ENCODE data around the gene HBD.

Gene HBD

GRCh38 chr11:5234381-5234834 lies at the start of gene HBD:
Gene HBD, minus strand, starts transcription at chr11:5234483. Its CDS starts 50 bp downstream, at chr11:5234433.
- no peak for TF ChIP-seq ZFX (IDR thresholded peaks at IDR 0.05; ENCODE audit: borderline replicate concordance)
- no peak for TF ChIP-seq CTCF (IDR thresholded peaks at IDR 0.05)
- no peak within 1 kb of the TSS for H3K27ac ChIP-seq

- TF ChIP-seq ZFX (IDR thresholded peaks at IDR 0.05; ENCODE audit: borderline replicate concordance) (no peak), CTCF (IDR thresholded peaks at IDR 0.05) (no peak)
- H3K27ac ChIP-seq, result no peak overlapping the region
Measured at GRCh38 chr11:5283882-5284281, 49.6 kb upstream of the HBD start.

- no peak overlapping the region for H3K27ac ChIP-seq
- TF ChIP-seq ZFX (IDR thresholded peaks at IDR 0.05; ENCODE audit: borderline replicate concordance), result no peak
- no peak for TF ChIP-seq CTCF (IDR thresholded peaks at IDR 0.05)
Measured at GRCh38 chr11:5283086-5283485, 48.8 kb upstream of the HBD start.

- H3K27ac ChIP-seq, result no peak overlapping the region
- no peak for TF ChIP-seq CTCF (IDR thresholded peaks at IDR 0.05)
- TF ChIP-seq ZFX (IDR thresholded peaks at IDR 0.05; ENCODE audit: borderline replicate concordance), result no peak
Measured at GRCh38 chr11:5282628-5283027, 48.3 kb upstream of the HBD start.

GRCh38 chr11:5281596-5281995 lies 47.3 kb upstream of the HBD start:
- TF ChIP-seq CTCF (IDR thresholded peaks at IDR 0.05) (no peak), ZFX (IDR thresholded peaks at IDR 0.05; ENCODE audit: borderline replicate concordance) (no peak)
- H3K27ac ChIP-seq, result no peak overlapping the region

- TF ChIP-seq ZFX (IDR thresholded peaks at IDR 0.05; ENCODE audit: borderline replicate concordance), result no peak
- TF ChIP-seq CTCF (IDR thresholded peaks at IDR 0.05), result no peak
- H3K27ac ChIP-seq, result no peak overlapping the region
Measured at GRCh38 chr11:5280582-5281102, 46.4 kb upstream of the HBD start.

- no peak overlapping the region for H3K27ac ChIP-seq
- TF ChIP-seq ZFX (IDR thresholded peaks at IDR 0.05; ENCODE audit: borderline replicate concordance) (no peak), CTCF (IDR thresholded peaks at IDR 0.05) (no peak)
Measured at GRCh38 chr11:5279471-5280090, 45.3 kb upstream of the HBD start.

Measured in 22Rv1 (cell line).